Mucosa of rectum (tissue), 2 donors: ENCODE data around the gene CST9.

Source experiments
- H3K27ac ChIP-seq, 2 donors: one replicate each; pipeline ENCODE4 v1.7.0; 2013; ENCODE audit warnings: inconsistent platforms in 2 of 2, low read depth in 2 of 2, low read length in 2 of 2
- H3K27me3 ChIP-seq, 2 donors: one replicate each; pipeline ENCODE4 v1.7.0; 2013; ENCODE audit warnings: low read length in 2 of 2; ENCODE audit not compliant: control insufficient read depth in 2 of 2, insufficient read depth in 2 of 2
- H3K36me3 ChIP-seq, 2 donors: one replicate each; pipeline ENCODE4 v1.7.0; 2013; ENCODE audit warnings: low read length in 2 of 2; ENCODE audit not compliant: control insufficient read depth in 2 of 2, insufficient read depth in 2 of 2
- H3K4me1 ChIP-seq, 2 donors: one replicate each; pipeline ENCODE4 v1.7.0; 2013; ENCODE audit warnings: low read length in 2 of 2, mild to moderate bottlenecking in 1 of 2; ENCODE audit not compliant: control insufficient read depth in 2 of 2, insufficient read depth in 2 of 2
- H3K4me3 ChIP-seq, 2 donors: one replicate each; pipeline ENCODE4 v1.7.0; 2013; ENCODE audit warnings: low read length in 2 of 2
- H3K9ac ChIP-seq, 2 donors: one replicate each; pipeline ENCODE4 v1.7.0; 2013; ENCODE audit warnings: low read length in 2 of 2, low read depth in 1 of 2, mild to moderate bottlenecking in 1 of 2
- H3K9me3 ChIP-seq, 2 donors: one replicate each; pipeline ENCODE4 v1.7.0; 2013; ENCODE audit warnings: low read length in 2 of 2; ENCODE audit not compliant: control insufficient read depth in 2 of 2
- donor health status: healthy.
- donor health status: Normal muscosa, but diverticular disease.

The CST9 gene

GRCh38 chr20:23574977-23575376 lies 30.7 kb downstream of the CST9 start:
- Histone ChIP-seq H3K4me1 (no peaks in the 10 kb centered on the region), H3K36me3 (no peaks in the 10 kb centered on the region), H3K9ac (no peak overlapping the region), H3K4me3 (no peak overlapping the region), H3K9me3 (no peaks in the 10 kb centered on the region), H3K27me3 (no peaks in the 10 kb centered on the region), H3K27ac (no peak overlapping the region)

- H3K9me3 ChIP-seq, result no peaks in the 10 kb centered on the region
- H3K27ac ChIP-seq, result no peak overlapping the region
- no peaks in the 10 kb centered on the region for H3K36me3 ChIP-seq
- no peak overlapping the region for H3K4me3 ChIP-seq
- H3K4me1 ChIP-seq, result no peaks in the 10 kb centered on the region
- H3K27me3 ChIP-seq, result no peaks in the 10 kb centered on the region
- H3K9ac ChIP-seq, result no peak overlapping the region
These were observed 35.4 kb downstream of the CST9 start for GRCh38 chr20:23570178-23570760.

- no peaks in the 10 kb centered on the region for H3K36me3 ChIP-seq
- H3K4me1 ChIP-seq, result no peaks in the 10 kb centered on the region
- H3K9me3 ChIP-seq, result no peaks in the 10 kb centered on the region
- no peak overlapping the region for H3K9ac ChIP-seq
- H3K27me3 ChIP-seq, result no peaks in the 10 kb centered on the region
- H3K4me3 ChIP-seq, result no peak overlapping the region
- H3K27ac ChIP-seq, result no peak overlapping the region
These were observed 36.1 kb downstream of the CST9 start for GRCh38 chr20:23569570-23569969.

GRCh38 chr20:23568971-23569330 lies 36.8 kb downstream of the CST9 start:
- Histone ChIP-seq H3K9ac (no peak overlapping the region), H3K9me3 (no peaks in the 10 kb centered on the region), H3K4me3 (no peak overlapping the region), H3K27ac (no peak overlapping the region), H3K27me3 (no peaks in the 10 kb centered on the region), H3K4me1 (no peaks in the 10 kb centered on the region), H3K36me3 (no peaks in the 10 kb centered on the region)

- Histone ChIP-seq H3K4me3 (no peak within 1 kb of the TSS), H3K27me3 (no peaks in the 10 kb centered on the region), H3K36me3 (no peaks in the 10 kb centered on the region), H3K9me3 (no peaks in the 10 kb centered on the region), H3K4me1 (no peaks in the 10 kb centered on the region), H3K9ac (no peak within 1 kb of the TSS), H3K27ac (no peak within 1 kb of the TSS)
These were observed 37.3 kb downstream of the CST9 start, which contains the start of gene CST9L for GRCh38 chr20:23568320-23568970. Gene CST9L, minus strand, starts transcription at chr20:23568484. Its CDS starts 34 bp downstream, at chr20:23568450.

GRCh38 chr20:23566199-23566932 lies 39.4 kb downstream of the CST9 start:
- no peaks in the 10 kb centered on the region for H3K36me3 ChIP-seq
- H3K27me3 ChIP-seq, result no peaks in the 10 kb centered on the region
- no peaks in the 10 kb centered on the region for H3K4me1 ChIP-seq
- no peak overlapping the region for H3K4me3 ChIP-seq
- H3K9me3 ChIP-seq, result peaks cover 0 to 5% of the 10 kb centered on the region in 2 donors
- no peak overlapping the region for H3K27ac ChIP-seq
- H3K9ac ChIP-seq, result no peak overlapping the region

- H3K4me1 ChIP-seq, result no peaks in the 10 kb centered on the region
- H3K27ac ChIP-seq, result no peak overlapping the region
- no peak overlapping the region for H3K4me3 ChIP-seq
- H3K9ac ChIP-seq, result no peak overlapping the region
- H3K27me3 ChIP-seq, result no peaks in the 10 kb centered on the region
- no peaks in the 10 kb centered on the region for H3K36me3 ChIP-seq
- peaks cover 0 to 5% of the 10 kb centered on the region in 2 donors for H3K9me3 ChIP-seq
These were observed 40.1 kb downstream of the CST9 start for GRCh38 chr20:23565503-23566045.

GRCh38 chr20:23564927-23565326 lies 40.8 kb downstream of the CST9 start:
- H3K9ac ChIP-seq, result no peak overlapping the region
- no peaks in the 10 kb centered on the region for H3K4me1 ChIP-seq
- no peak overlapping the region for H3K4me3 ChIP-seq
- no peaks in the 10 kb centered on the region for H3K27me3 ChIP-seq
- H3K9me3 ChIP-seq, result peaks cover 0 to 5% of the 10 kb centered on the region in 2 donors
- H3K36me3 ChIP-seq, result no peaks in the 10 kb centered on the region
- no peak overlapping the region for H3K27ac ChIP-seq

- H3K4me3 ChIP-seq, result no peak overlapping the region
- no peaks in the 10 kb centered on the region for H3K36me3 ChIP-seq
- H3K27ac ChIP-seq, result no peak overlapping the region
- peaks cover 0 to 5% of the 10 kb centered on the region in 2 donors for H3K9me3 ChIP-seq
- no peaks in the 10 kb centered on the region for H3K4me1 ChIP-seq
- no peak overlapping the region for H3K9ac ChIP-seq
- H3K27me3 ChIP-seq, result no peaks in the 10 kb centered on the region
These were observed 42.9 kb downstream of the CST9 start for GRCh38 chr20:23562721-23563342.

- Histone ChIP-seq H3K4me3 (no peak overlapping the region), H3K9ac (no peak overlapping the region), H3K36me3 (no peaks in the 10 kb centered on the region), H3K27me3 (no peaks in the 10 kb centered on the region), H3K9me3 (no peaks in the 10 kb centered on the region), H3K27ac (no peak overlapping the region), H3K4me1 (no peaks in the 10 kb centered on the region)
These were observed 51.3 kb downstream of the CST9 start for GRCh38 chr20:23554401-23554800.
